HG02885 (cell line): ENCODE results near the gene MGAT5.

Experiments
- ATAC-seq: cut with Tn5 transposase; IDR thresholded peaks from one replicate; pipeline ENCODE4 v1.9.1; 2021; ENCODE audit warnings: mild to moderate bottlenecking; ENCODE audit not compliant: unreplicated experiment, poor library complexity

The MGAT5 gene

DNA sequence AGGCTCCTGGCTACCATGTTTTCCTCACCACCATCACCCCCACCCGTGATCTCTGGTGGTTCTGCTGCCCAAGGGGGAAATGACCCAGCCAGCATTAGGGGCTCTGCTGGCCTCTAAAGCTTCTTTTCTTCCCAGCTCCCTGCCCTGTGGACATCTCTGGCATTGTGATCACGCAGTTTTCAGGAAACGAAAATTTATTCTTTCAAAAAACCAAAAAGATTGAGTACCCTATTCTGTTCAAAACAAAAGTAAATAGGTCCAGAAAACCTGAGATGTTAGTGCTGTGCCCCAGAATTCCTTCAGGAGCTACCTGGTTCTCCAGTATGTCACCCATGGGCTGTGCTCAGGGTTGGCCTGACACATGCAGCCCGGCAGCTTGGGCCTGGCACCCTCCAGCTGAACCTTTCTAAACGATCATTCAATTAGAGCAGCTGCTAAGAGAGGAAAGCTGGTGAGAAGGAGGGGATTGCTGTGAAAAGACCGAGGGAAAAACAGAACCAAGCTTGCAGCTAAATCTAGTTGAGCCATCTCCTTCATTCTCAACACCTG, 157.5 kb downstream of the MGAT5 start:
- no peak for ATAC-seq

DNA sequence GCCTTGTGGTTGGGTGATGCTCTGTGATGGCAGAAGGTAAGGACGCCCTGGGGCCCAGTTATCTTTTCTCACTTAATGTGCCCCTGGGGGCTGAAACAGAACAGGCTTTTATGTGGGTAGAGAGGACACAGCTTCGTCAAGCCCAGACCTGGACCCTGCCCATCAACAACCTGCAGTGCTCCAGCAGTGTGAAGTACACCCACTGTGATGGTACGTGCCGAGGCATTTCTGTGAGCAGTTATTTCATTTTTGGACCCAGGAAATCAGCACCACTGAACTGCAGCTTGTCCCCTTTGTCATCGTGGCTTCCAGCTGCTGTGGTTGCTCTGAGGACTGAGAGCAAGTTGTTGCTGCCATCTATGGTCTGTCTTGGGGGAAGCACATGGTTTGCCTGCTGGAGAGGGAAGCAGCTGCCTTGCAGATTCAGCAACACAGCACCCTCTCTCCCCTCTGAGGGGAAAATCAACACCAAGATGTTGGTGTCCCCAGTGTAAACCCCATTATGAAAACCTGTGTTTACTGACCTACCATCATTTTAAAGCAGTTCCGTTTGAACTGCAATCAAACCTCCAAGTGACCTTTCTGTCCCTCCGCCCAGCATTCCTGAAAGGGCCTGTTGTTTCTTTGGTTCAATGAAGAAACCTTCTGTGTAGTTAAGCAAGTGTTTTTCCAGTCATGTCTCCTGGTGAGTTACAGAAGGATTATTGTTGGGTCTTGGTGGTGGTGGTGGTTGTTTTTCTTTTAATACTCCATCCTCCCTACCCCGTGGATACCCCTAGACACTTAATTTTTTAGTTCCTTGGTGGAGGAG, 158.2 kb downstream of the MGAT5 start:
- ATAC-seq = peak; percentile 97

DNA sequence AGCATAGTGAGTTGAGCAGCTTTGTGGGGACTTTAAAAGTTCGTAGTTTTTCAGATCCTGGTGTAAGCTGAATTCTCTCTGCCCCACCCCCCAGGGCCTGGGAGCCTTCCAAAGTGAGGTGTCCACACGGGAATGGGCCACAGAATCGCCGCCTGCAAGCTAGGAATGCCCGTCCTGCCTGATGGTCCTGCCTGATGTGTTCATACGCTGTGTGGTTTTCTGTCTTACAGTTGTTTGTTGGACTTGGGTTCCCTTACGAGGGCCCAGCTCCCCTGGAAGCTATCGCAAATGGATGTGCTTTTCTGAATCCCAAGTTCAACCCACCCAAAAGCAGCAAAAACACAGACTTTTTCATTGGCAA, 158.7 kb downstream of the MGAT5 start:
- ATAC-seq = no peak

DNA sequence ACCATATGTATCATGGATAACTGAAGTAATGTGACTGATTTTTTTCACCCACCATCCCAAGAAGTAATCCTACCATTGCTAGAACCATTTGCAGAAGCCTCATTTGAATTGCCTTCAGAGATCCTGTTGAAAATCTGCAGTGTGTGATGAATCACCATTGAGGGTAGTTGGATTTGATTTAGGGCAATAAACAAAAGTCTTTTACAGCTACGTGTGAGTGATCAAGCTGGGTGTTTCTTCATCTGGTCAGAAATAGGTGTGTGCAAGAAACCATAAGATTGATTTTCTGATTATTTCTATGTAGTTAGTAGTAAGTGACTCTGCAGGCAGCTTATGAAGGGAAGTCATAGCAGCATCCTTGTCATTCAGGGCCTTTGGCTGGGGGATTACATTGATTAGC, 159.6 kb downstream of the MGAT5 start:
- ATAC-seq = no peak

DNA sequence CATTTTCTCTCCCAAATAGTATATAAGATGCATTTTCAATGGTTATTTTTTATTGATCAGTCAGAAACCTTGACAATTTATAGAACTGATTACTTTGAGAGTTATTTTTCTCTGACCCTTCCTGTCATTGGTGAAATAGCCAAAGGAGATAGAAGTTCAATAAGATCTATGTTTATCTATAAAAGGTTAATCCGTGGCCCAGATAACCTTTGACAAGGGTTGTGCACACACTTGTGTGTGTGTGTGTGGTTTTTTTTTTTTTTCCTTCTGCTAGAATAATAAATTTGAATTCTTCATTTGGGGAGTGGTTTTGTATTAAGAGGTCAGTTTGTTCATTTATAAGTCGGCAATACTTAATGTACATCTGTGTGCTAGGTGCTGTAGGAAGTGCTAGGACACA, 160.0 kb downstream of the MGAT5 start:
- ATAC-seq = no peak

DNA sequence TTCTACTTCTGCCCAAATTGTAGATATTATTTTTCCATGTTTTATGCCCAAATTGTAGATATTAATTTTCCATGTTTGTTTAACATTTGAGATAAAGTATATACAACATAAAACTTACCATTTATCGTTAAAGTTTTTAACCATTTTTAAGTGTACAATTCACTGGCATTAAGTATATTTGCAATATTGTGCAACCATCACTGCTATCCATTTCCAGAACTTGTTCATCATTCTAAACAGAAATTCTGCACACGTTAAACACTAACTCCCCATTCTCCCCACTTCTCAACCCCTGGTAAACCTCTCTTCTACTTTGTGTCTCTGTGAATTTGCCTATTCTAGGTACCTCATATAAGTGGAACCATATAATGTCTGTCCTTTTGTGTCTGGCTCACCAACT, 162.1 kb downstream of the MGAT5 start:
- ATAC-seq = no peak

DNA sequence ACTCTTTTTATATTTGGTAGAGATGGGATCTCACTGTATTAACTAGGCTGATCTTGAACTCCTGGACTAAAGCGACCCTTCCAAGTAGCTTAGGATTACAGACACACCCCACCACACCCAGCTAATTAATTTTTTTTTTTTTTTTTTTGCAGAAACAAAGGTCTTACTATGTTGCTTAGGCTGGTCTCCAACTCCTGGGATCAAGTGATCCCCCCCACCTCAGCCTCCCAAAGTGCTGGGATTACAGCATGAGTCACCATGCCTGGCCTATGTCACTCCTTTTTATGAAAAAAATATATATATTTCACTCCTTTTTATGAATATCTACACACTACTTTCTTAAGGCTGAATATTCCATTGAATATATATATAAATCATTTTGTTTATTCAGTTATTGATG, 162.8 kb downstream of the MGAT5 start:
- ATAC-seq = no peak

DNA sequence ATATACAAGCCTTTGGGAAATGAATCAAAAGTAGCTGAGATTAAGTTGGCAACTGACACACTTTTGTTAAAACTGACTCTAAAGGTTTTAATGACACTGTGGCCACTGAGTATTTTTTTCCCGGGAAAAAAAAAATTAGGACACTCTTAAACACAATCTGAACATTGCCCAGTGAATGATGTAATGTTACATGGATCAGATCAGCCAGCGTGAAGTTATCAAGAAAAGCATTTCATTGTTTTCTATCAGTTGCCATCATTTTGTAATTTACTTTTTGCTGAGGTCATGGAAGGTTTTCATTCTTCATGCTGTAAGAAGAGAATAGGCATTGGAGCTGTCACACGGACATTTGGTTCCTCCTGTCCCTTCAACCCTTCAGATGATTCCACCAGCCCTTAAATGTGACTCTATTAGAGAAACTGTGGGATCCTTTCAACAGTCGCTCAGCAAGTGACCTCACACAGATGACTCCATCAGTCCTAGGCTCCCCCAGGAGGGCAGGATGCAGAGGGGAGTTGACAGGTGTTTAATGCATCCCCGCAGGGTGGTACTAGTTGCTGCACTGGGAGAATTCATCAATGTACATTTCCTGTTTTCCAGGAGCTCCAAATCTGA, 164.2 kb downstream of the MGAT5 start:
- no peak for ATAC-seq

DNA sequence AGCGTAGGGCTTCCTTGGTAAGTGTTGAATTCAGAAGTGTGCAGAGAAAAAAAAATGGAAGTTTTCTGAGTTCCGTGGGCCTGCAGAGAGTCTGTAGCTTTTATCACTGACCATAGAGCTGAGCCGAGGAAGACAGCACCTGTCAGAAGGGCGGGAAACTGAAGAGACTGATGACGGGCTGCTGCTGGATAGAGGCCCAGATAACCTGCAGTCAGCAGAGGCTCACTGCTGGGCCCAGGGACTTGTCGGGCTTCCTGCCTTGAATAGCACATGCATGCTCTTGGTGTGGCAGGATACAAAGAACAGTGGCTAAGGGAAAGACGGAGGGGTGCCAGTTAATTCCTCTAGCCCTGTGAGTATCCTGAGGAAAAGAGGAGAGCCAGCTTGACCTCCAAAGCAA, 166.4 kb downstream of the MGAT5 start:
- ATAC-seq = no peak

DNA sequence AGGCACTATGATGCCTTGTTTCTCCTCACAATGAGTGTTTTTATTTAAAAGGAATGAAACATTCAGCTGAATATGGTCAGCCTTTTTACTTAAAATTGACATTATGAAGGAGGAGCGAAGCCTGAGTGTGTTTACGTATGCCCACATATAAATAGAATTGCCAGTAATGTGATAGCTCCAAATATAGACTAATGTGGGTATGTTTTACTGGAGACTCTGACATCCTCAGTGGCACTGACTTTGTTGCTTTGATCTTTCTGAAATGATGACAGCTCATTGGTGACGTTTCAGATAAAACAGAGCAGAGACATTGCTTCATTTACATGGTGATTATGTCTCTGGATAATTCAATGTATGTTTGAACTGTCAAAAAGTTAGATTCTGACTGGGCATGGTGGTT, 167.0 kb downstream of the MGAT5 start:
- ATAC-seq = no peak

DNA sequence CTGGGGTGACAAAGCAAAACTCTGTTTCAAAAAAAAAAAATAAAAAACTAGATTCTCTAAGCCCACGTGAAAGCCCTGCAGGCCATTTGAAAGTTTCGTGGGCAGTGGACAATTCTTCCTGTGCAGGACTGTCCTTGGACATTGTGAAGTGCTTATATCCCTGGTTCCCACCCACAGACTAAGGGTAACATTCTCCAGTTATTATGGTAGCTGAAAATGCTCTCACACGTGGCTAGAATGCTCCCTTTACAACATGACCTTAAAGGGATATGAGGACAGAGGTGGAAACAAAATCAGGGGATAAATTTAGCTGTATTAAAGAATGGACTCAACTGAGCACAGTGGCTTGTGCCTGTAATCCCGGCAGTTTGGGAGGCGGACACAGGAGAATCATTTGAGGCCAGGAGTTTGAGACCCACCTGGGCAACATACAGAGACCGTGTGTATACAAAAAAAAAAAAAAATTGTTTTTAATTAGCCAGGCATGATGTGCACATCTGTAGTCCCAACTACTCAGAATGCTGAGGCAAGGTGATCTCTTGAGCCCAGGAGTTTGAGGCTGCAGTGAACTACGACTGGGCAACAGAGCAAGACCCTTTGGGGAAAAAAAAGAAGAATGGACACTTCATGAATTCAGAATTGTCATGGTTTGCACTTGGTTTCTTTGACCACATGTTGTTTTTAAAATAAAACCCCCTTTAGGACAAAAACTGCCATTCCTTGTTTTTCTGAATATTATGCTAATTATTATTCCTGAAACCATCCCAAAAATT, 167.9 kb downstream of the MGAT5 start:
- ATAC-seq = no peak

DNA sequence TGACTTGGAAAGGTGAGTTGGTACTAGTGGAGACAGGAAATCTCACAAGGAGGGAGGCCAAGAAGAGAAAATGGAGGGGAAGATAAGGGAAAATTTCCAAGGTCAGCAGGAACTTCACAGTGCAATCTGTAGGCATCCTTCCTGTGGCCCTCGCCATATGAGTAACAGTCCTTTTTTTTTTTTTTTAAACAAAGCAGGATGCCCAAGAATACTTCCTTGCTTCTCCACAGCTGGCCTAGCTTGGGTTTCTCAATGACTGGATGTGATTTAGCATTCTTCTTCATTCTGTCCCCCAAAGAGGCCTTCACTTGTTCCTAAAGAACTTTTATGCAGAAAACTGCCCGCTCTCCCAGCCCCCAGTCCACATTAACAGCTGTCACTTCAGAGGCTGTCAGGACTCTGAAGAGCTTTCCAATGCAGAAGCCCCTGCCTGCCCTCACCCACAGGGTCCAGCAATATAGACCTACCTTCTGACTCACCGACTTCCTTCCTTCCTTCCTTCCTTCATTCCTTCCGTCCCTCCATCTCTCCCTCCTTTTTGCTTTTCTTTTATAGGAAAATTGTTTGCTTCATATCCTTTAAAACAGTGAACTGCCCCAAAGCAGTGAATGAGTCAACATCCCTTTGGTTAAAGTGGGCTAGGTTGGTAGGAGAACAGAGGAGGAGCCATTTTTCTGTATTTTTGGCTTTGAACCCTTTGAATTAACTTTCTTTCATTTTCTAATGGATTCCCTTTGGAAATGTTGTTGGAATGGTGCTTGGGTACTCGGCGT, 172.0 kb downstream of the MGAT5 start:
- no peak for ATAC-seq

DNA sequence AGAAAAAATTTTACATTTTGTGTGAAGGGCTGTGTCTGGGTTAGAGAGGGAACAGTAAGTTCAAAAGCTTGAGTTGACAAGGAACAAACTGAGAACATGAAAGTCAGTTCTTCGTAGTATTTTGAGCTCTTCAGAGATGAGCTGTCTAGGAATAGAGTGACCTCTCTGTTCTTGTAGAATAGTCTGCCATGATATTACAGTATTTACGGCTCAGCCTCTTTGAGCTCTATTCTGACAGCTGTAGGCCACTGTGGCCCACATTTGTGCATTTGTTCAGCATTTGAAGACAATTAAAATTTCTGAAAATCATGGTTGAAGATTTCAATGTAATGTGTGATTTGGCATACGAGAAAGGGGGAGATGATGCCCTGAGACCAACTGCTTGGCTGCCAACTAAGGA, 172.8 kb downstream of the MGAT5 start:
- no peak for ATAC-seq

DNA sequence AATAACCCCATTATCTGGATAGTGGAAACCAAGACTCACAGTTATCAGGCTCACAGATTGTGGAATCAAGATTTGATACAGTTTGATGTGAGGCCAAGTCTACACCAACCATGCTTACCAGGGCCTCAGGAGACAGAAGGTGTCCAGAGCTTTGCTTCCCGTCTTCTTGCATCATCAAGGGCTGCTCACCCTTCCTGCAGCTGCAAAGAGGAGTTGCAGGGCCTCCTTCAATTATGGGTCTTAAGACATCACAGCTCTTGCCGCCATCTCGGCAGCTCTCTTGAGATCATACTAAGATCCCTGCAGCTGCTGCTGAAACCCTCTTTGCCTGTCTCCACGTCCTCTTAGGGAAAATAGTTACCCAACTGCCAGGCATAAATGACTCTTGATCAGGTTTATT, 176.0 kb downstream of the MGAT5 start:
- ATAC-seq = no peak

DNA sequence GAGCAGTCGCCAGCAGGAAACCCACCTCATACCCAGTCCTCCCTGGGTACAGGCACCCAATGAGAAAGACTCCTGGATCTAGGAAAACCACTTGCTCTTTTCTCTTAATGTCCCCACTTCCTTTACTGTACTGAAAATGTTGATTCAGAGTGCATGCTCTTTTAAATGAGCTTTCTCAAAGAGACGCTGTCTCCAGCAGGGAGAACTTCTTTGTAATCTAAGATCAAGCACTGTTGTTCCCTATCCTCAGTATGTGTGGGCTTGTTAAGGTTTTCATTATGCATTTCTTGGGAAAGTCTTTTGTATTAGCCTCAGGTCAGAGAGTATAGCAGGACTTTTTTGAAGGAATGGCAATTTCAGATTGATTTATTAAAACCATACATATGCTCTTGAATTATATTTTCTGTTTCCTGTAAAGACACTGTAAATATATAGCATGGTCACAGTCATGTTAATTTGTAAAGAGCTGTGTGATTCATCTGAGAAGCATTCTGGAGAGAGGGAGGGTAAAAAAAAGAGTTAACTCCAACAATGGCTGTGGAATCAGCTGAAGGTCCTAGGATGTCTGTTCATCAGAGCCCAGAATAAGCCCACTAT, 178.1 kb downstream of the MGAT5 start:
- ATAC-seq = no peak

DNA sequence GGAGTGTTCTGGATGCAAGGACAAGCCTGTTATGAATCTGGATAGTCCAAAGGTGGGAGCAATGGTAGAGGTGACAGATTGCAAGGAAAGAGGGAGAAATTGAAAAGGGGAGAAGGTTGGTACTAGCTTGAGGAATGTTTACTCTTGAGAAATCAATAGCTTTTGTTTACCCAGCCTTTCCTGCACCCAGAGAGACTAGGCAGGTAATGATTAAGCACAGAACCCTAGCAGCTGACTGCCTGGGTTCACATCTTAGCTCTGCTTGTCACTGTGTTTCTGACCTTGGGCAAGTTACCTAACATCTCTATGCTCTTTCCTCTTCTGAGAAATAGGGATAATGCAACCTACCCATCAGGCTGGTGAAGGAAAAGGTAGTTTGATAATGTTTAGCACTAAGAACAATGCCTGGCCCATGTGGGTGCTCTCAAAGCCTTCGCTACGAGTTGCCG, 178.6 kb downstream of the MGAT5 start:
- no peak for ATAC-seq

DNA sequence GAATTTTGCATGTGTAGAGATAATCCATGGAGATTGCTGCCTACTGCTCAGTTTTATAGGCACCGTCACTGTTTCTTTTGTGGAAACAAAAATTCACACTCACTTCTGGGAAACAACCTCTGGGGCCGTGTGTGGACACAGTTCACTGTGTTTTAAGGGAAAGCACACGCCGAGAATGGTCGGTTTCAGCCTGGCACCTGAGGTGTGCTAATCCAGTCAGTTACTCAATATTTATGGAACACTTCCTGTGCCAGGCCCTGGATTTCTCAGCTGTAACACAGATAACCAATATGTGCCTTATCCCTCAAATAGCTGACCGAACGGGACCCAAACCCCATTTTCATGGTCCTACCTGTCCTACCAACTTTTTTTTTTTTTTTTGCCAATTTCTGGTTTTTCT, 179.6 kb downstream of the MGAT5 start:
- no peak for ATAC-seq

DNA sequence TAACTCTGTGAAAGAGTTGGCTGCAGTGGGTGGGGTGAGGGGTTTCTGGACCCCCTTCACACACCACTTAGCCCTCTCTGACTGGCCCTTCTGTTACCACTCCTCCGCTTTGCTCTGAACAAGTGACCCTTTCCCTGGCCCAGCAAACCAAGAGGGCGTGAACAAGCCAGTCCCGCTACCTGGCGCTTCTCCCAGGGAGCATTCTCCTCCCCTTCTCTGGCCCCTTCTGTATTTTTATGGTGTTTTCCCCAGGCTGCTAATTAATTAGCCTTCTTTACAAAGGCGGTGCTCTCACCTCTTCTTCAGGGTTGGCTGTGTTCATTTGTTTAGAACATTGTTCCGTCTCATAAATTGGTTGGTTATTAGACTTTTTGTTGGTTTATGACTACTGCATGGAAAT, 180.1 kb downstream of the MGAT5 start:
- ATAC-seq = no peak

DNA sequence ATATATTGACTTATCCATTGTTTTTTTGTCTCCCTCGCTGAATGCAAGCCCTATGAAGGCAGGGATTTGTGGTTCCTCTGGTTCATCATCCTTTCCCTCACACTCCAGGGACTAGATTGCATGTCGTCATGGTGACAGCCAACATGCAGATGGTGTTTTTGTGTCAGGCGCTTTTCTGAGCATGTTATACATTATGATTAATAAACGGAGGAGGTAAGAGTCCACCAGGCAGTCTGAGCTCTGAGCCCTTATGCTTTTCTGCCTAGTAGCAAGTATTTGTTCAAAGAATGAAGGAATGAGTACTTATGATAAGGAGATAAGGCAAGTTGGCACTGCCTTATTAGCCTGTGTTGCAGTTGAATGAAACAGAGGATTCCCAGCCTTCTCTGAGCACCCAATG, 181.6 kb downstream of the MGAT5 start:
- ATAC-seq = no peak

DNA sequence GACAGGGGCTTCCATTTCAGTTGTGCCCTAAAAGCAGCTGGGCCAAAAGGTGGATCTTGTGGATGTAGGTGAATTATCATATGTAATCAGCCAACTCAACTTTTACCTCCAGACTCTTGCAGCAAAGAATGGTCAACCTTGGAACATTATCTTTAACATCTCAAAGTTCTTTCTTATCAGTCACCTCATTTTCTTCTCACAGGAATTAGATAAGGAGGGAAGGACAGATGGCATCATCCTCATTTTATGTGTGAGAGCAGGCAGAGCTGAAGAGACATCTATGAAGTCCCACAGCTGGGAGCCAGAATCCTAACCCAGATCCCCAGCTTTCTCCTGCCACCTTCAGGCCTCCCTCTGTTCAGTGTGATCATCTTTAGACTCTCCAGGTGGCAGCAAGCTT, 182.1 kb downstream of the MGAT5 start:
- ATAC-seq = no peak
